H9 (cell line): ENCODE measurements around the gene VIPR2. TPM values are rescaled to one million over a fixed set of nuclear protein-coding genes. Genes with fewer than 3 reads are reported as not detected.
A peak's percentile ranks its signal among the peaks of the same experiment; 100 is the strongest.

Source experiments
- DNase-seq: peaks from one replicate; pipeline ENCODE4 v3.0.0-alpha.2; 2017
- H2AFZ ChIP-seq: one replicate; pipeline ENCODE4 v1.6.1; 2013; ENCODE audit warnings: mild to moderate bottlenecking, low read length, control low read depth, moderate library complexity
- H2AK5ac ChIP-seq: 2 replicates; pipeline ENCODE4 v1.6.1; 2013; ENCODE audit warnings: low read length, control low read depth, mixed read lengths; ENCODE audit not compliant: insufficient read length
- H2BK120ac ChIP-seq: one replicate; pipeline ENCODE4 v1.6.1; 2013; ENCODE audit warnings: low read depth, mild to moderate bottlenecking, low read length, control low read depth, inconsistent platforms; ENCODE audit not compliant: poor library complexity, severe bottlenecking
- H2BK12ac ChIP-seq: 2 replicates; pipeline ENCODE4 v1.6.1; 2013; ENCODE audit warnings: low read length, control low read depth, mixed read lengths, low read depth; ENCODE audit not compliant: insufficient read length
- H2BK15ac ChIP-seq: 2 replicates; pipeline ENCODE4 v1.6.1; 2013; ENCODE audit warnings: low read depth, low read length, control low read depth
- H2BK20ac ChIP-seq: one replicate; pipeline ENCODE4 v1.6.1; 2013; ENCODE audit warnings: low read depth, mild to moderate bottlenecking, low read length, control low read depth, inconsistent platforms; ENCODE audit not compliant: poor library complexity, severe bottlenecking
- H2BK5ac ChIP-seq: 2 replicates; pipeline ENCODE4 v1.6.1; 2013; ENCODE audit warnings: low read length, control low read depth, mixed read lengths; ENCODE audit not compliant: insufficient read length
- H3K14ac ChIP-seq: 2 replicates; pipeline ENCODE4 v1.6.1; 2013; ENCODE audit warnings: low read length, control low read depth; ENCODE audit not compliant: insufficient read depth
- H3K18ac ChIP-seq: 2 replicates; pipeline ENCODE4 v1.6.1; 2013; ENCODE audit warnings: low read depth, mild to moderate bottlenecking, mixed read lengths, low read length, control low read depth; ENCODE audit not compliant: insufficient read length
- H3K23ac ChIP-seq: 2 replicates; pipeline ENCODE4 v1.6.1; 2013; ENCODE audit warnings: low read length, control low read depth, mixed read lengths, low read depth; ENCODE audit not compliant: insufficient read length
- H3K23me2 ChIP-seq: 2 replicates; pipeline ENCODE4 v1.6.1; 2013; ENCODE audit warnings: low read depth, mild to moderate bottlenecking, mixed read lengths, low read length, control low read depth; ENCODE audit not compliant: insufficient read length, poor library complexity, severe bottlenecking
- H3K27ac ChIP-seq: 2 replicates; pipeline ENCODE4 v1.5.1; 2013; ENCODE audit warnings: low read length, control low read depth, mixed read lengths, low read depth; ENCODE audit not compliant: insufficient read length
- H3K27me3 ChIP-seq: 2 replicates; pipeline ENCODE4 v1.6.1; 2013; ENCODE audit warnings: low read length, control low read depth, inconsistent platforms; ENCODE audit not compliant: insufficient read depth
- H3K4ac ChIP-seq: 2 replicates; pipeline ENCODE4 v1.6.1; 2013; ENCODE audit warnings: low read depth, mild to moderate bottlenecking, control low read depth, inconsistent platforms, low read length, moderate library complexity
- H3K4me1 ChIP-seq: 2 replicates; pipeline ENCODE4 v1.6.1; 2013; ENCODE audit warnings: low read length, control low read depth, inconsistent platforms; ENCODE audit not compliant: insufficient read depth
- H3K4me2 ChIP-seq: 2 replicates; pipeline ENCODE4 v1.6.1; 2013; ENCODE audit warnings: low read length, control low read depth, mixed read lengths; ENCODE audit not compliant: insufficient read length, insufficient read depth
- H3K56ac ChIP-seq: 2 replicates; pipeline ENCODE4 v1.6.1; 2013; ENCODE audit warnings: low read depth, mild to moderate bottlenecking, mixed read lengths, low read length, control low read depth; ENCODE audit not compliant: insufficient read length
- H3K79me1 ChIP-seq: 2 replicates; pipeline ENCODE4 v1.6.1; 2013; ENCODE audit warnings: low read depth, mild to moderate bottlenecking, moderate library complexity, low read length, control low read depth, inconsistent platforms; ENCODE audit not compliant: insufficient read depth, poor library complexity, severe bottlenecking
- H3K79me2 ChIP-seq: 2 replicates; pipeline ENCODE4 v1.6.1; 2013; ENCODE audit warnings: low read length, control low read depth, inconsistent platforms; ENCODE audit not compliant: insufficient read depth
- H3K9ac ChIP-seq: 2 replicates; pipeline ENCODE4 v1.6.1; 2013; ENCODE audit warnings: low read length, control low read depth, mixed read lengths; ENCODE audit not compliant: insufficient read length; ENCODE audit errors: extremely low read depth
- H3K9me3 ChIP-seq: one replicate; pipeline ENCODE4 v1.6.1; 2013; ENCODE audit warnings: low read depth, low read length, inconsistent platforms; ENCODE audit not compliant: control insufficient read depth
- H3T11ph ChIP-seq: one replicate; pipeline ENCODE4 v1.6.1; 2013; ENCODE audit warnings: mild to moderate bottlenecking, low read length, control low read depth, inconsistent platforms
- H4K20me1 ChIP-seq: one replicate; pipeline ENCODE4 v1.6.1; 2013; ENCODE audit not compliant: control insufficient read depth, insufficient read length, insufficient read depth
- H4K5ac ChIP-seq: 2 replicates; pipeline ENCODE4 v1.6.1; 2013; ENCODE audit warnings: low read depth, mild to moderate bottlenecking, mixed read lengths, low read length, control low read depth; ENCODE audit not compliant: insufficient read length
- H4K8ac ChIP-seq: replicated peaks from 2 replicates; pipeline ENCODE4 v1.6.1; 2013; ENCODE audit warnings: low read length, control low read depth, mixed read lengths, low read depth; ENCODE audit not compliant: insufficient read length
- H4K91ac ChIP-seq: 2 replicates; pipeline ENCODE4 v1.6.1; 2013; ENCODE audit warnings: low read depth, mild to moderate bottlenecking, moderate library complexity, mixed read lengths, low read length, control low read depth; ENCODE audit not compliant: insufficient read length
- H3K27ac Mint-ChIP-seq, 3 experiments: 2 replicates in 2 of 3; 3 replicates in 1 of 3; pipeline ENCODE4 v1.8.0; 2020 to 2021; ENCODE audit warnings: mixed read lengths in 3 of 3, mild to moderate bottlenecking in 1 of 3, moderate library complexity in 1 of 3
- H3K27me3 Mint-ChIP-seq: 2 replicates; pipeline ENCODE4 v1.8.0; 2021; ENCODE audit warnings: low read depth, mild to moderate bottlenecking, moderate library complexity, mixed read lengths
- H3K36me3 Mint-ChIP-seq, 3 experiments: 2 replicates in 2 of 3; 3 replicates in 1 of 3; pipeline ENCODE4 v1.8.0; 2020 to 2021; ENCODE audit warnings: low read depth in 3 of 3, mixed read lengths in 3 of 3; ENCODE audit not compliant: insufficient read depth in 1 of 3
- H3K4me1 Mint-ChIP-seq, 2 experiments: 2 replicates each; pipeline ENCODE4 v1.8.0; 2020; ENCODE audit warnings: mixed read lengths in 2 of 2
- H3K4me3 Mint-ChIP-seq, 2 experiments: 2 replicates in 1 of 2; 3 replicates in 1 of 2; pipeline ENCODE4 v1.8.0; 2020 to 2021; ENCODE audit warnings: mild to moderate bottlenecking in 2 of 2, mixed read lengths in 2 of 2, moderate library complexity in 1 of 2
- H3K9me3 Mint-ChIP-seq, 2 experiments: 2 replicates in 1 of 2; 3 replicates in 1 of 2; pipeline ENCODE4 v1.8.0; 2020; ENCODE audit warnings: mild to moderate bottlenecking in 2 of 2, mixed read lengths in 2 of 2, moderate library complexity in 1 of 2
- WGBS: extraction: QIAGEN DNeasy Blood & Tissue Kit; methylation state at CpG from one replicate; pipeline ENCODE4 v1.1.7; 2013; ENCODE audit warnings: missing lambda C conversion rate, low lambda C conversion rate, mixed read lengths; ENCODE audit not compliant: insufficient read length; ENCODE audit errors: extremely low coverage; 5-methylcytosine and 5-hydroxymethylcytosine counted together
- total RNA-seq: library from RNA; stranded (reverse); gene quantifications from 2 replicates; pipeline ENCODE4 v1.2.1, GENCODE V29; 2021
- TF ChIP-seq, protein P1 (sequence below): fragments of 200-600 bp; sonication (generic); conservative IDR thresholded peaks from 3 replicates; pipeline ENCODE4 v1.8.0; 2021; ENCODE audit warnings: antibody characterized with exemption, mild to moderate bottlenecking

VIPR2 gene
- total RNA-seq, 1 experiment from 2014 or later, result 1.6 TPM

DNA sequence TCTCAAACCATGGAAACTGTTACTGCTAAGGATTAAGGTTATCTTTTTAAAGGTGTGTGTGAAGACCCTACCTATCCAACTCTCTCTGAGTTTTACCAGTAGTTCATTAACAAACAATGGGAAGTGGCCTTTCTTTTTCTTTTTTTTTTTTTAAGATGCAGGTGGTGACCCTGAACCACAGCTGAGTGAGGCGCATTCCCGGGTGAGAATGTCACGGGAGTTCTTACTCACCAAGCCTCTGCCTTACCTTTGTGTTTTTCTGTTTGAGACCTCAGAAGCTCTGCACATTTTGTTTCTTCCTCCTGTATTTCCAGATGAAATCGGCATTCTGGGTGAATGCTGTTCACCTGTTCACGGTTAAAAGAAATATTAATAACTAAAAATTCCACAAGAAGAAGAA lies 2.5 kb downstream of the VIPR2 start:
- no peak overlapping the region for H2BK20ac ChIP-seq
- H3K9ac ChIP-seq, result no peak overlapping the region
- DNase-seq, result peak; percentile 23
- Mint-ChIP-seq H3K36me3 (peaks cover 2 to 25% (median 24%) of the 10 kb centered on the region in 3 experiments; a peak in 5 of 7 replicates), H3K4me1 (peaks cover 42 to 55% of the 10 kb centered on the region in 2 experiments), H3K27me3 (peaks cover 36% of the 10 kb centered on the region), H3K4me3 (peak overlapping the region in 1 of 2 experiments; percentile 41; a peak in 1 of 5 replicates), H3K9me3 (peaks cover 4 to 12% of the 10 kb centered on the region in 2 experiments), H3K27ac (peak overlapping the region in 1 of 3 experiments; percentile 93; a peak in 2 of 7 replicates)
- H3K4me2 ChIP-seq, result no peak overlapping the region
- H2BK5ac ChIP-seq, result no peak overlapping the region
- H3K79me2 ChIP-seq, result no peaks in the 10 kb centered on the region
- H2BK120ac ChIP-seq, result no peak overlapping the region
- no peak overlapping the region for H2BK12ac ChIP-seq
- H3K79me1 ChIP-seq, result no peaks in the 10 kb centered on the region
- H2BK15ac ChIP-seq, result no peak overlapping the region
- H3K23ac ChIP-seq, result no peak overlapping the region
- no peak overlapping the region for H4K91ac ChIP-seq
- no peak overlapping the region for H3K14ac ChIP-seq
- peaks cover 8% of the 10 kb centered on the region for H3K4me1 ChIP-seq
- no peak overlapping the region for H2AK5ac ChIP-seq
- H3K9me3 ChIP-seq, result no peaks in the 10 kb centered on the region
- no peaks in the 10 kb centered on the region for H4K20me1 ChIP-seq
- H3K18ac ChIP-seq, result no peak overlapping the region
- peaks cover 24% of the 10 kb centered on the region; the same call in 1 of the 2 replicates for H3K27me3 ChIP-seq
- H3K23me2 ChIP-seq, result peaks cover 12% of the 10 kb centered on the region
- H4K5ac ChIP-seq, result no peak overlapping the region
- TF ChIP-seq, protein P1, sequence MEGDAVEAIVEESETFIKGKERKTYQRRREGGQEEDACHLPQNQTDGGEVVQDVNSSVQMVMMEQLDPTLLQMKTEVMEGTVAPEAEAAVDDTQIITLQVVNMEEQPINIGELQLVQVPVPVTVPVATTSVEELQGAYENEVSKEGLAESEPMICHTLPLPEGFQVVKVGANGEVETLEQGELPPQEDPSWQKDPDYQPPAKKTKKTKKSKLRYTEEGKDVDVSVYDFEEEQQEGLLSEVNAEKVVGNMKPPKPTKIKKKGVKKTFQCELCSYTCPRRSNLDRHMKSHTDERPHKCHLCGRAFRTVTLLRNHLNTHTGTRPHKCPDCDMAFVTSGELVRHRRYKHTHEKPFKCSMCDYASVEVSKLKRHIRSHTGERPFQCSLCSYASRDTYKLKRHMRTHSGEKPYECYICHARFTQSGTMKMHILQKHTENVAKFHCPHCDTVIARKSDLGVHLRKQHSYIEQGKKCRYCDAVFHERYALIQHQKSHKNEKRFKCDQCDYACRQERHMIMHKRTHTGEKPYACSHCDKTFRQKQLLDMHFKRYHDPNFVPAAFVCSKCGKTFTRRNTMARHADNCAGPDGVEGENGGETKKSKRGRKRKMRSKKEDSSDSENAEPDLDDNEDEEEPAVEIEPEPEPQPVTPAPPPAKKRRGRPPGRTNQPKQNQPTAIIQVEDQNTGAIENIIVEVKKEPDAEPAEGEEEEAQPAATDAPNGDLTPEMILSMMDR, result no peak
- H3K27ac ChIP-seq, result no peak overlapping the region
- H4K8ac ChIP-seq, result no peak overlapping the region
- H3T11ph ChIP-seq, result no peak overlapping the region
- no peak overlapping the region for H3K56ac ChIP-seq
- WGBS, result no CpG with 5 or more reads among the region's 5 CpGs
- no peak overlapping the region for H2AFZ ChIP-seq
- H3K4ac ChIP-seq, result no peak overlapping the region
